ENCODE data around the gene TMEM208. TPM values are rescaled to one million over a fixed set of nuclear protein-coding genes. Genes with fewer than 3 reads are reported as not detected.
A peak's percentile ranks its signal among the peaks of the same experiment; 100 is the strongest.

The TMEM208 gene
- total RNA-seq, 2 donors from 2014 or later: 29.8 to 31.0 TPM

DNA sequence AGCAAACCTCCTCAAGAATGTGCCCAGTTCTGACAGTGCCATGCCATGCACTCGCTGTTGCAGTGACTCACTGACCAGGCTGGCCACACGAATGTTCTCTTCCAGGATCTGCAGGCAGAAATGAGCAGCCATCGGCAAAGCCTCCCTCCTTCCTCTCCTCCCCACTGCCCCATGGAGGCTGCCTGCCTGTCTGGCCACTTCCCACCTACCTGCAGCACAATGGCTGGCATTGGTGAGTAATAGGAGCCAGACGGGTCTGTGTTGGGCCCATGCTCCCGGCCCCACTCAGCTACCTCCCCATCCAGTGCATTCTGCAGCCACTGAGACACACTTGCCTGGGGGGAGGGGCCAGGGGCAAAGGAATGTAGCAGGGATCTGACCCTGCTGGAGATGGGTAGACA, 40.4 kb upstream of the TMEM208 start:
- Mint-ChIP-seq H3K4me3 (no peak overlapping the region), H3K9me3 (no peaks in the 10 kb centered on the region)

DNA sequence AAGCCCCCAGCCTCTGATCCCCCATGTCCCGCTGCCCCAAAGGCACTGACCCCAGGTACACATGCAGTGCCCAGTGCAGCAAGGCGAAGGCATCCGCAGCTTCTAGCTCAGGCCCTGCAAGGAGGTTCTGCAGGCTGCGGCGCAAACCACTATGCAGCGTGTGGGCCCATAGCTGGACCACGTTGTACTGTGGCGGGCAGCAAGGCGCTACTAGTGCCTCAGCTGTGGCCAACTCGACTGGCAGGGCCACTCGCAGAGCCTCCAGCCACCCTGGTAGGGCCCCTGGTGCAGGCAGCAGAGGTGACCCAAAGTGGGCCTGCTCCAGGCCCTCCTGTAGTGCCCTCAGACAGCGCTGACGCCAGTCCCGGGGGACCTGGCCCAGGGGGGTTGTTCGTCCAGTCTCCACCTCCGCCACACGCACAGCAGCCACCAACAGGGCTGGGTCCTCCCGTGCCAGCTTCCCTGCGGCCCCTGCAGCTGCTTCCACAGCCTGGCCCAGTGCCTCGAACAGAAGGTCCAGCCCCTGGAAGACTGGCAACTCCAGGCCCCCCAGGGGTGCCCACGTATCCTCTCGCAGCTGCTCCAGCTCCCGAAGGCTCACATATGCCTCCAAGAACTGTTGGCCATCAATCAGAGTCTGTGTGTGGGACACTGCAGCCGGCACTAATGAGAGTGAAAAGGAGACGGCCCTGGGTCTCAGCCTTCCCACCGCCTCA, 39.6 kb upstream of the TMEM208 start:
- Mint-ChIP-seq H3K9me3 (no peaks in the 10 kb centered on the region), H3K36me3 (ENCODE audit: insufficient read depth in 2 of 2) (peaks cover 0 to 2% of the 10 kb centered on the region in 2 donors), H3K27me3 (ENCODE audit: low read depth) (peaks cover 12% of the 10 kb centered on the region), H3K4me1 (ENCODE audit: low read depth) (peaks cover 25% of the 10 kb centered on the region), H3K4me3 (no peak overlapping the region), H3K27ac (no peak overlapping the region)
- no peak for ATAC-seq (replicated peaks in 1 of 2)
- no peak for DNase-seq

More for the DNA sequence above, 40.4 kb upstream of the TMEM208 start:
- no peak overlapping the region for H3K27ac Mint-ChIP-seq
- H3K4me1 Mint-ChIP-seq (ENCODE audit: low read depth): peaks cover 21% of the 10 kb centered on the region
- peaks cover 0 to 2% of the 10 kb centered on the region in 2 donors for H3K36me3 Mint-ChIP-seq (ENCODE audit: insufficient read depth in 2 of 2)
- DNase-seq (no peak), ATAC-seq (replicated peaks in 1 of 2) (no peak)
- peaks cover 12% of the 10 kb centered on the region for H3K27me3 Mint-ChIP-seq (ENCODE audit: low read depth)

DNA sequence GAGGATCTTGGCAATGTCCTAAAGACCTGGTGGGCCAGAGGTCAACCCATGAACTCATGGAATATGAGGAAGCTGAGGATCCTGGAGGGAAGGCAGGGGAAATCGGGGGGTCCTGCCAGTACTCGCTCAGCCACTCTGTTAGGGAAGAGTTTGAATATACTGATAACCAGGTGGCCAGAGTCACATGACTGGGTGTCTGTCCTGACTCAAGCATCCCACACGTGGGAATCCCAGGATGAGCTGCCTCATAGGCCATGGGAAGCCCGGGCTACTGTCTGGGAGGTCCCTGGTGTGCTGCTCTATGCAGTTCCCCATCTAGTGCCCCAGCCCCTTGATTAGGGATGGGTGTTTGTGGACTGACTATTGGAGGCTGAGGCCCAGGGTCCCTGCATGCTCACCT, 38.6 kb upstream of the TMEM208 start:
- Mint-ChIP-seq H3K36me3 (ENCODE audit: insufficient read depth in 2 of 2) (peaks cover 0 to 3% of the 10 kb centered on the region in 2 donors), H3K27me3 (ENCODE audit: low read depth) (peaks cover 12% of the 10 kb centered on the region), H3K4me3 (no peak overlapping the region), H3K4me1 (ENCODE audit: low read depth) (peaks cover 35% of the 10 kb centered on the region), H3K27ac (no peak overlapping the region), H3K9me3 (no peaks in the 10 kb centered on the region)
- DNase-seq (no peak), ATAC-seq (replicated peaks in 1 of 2) (no peak)

DNA sequence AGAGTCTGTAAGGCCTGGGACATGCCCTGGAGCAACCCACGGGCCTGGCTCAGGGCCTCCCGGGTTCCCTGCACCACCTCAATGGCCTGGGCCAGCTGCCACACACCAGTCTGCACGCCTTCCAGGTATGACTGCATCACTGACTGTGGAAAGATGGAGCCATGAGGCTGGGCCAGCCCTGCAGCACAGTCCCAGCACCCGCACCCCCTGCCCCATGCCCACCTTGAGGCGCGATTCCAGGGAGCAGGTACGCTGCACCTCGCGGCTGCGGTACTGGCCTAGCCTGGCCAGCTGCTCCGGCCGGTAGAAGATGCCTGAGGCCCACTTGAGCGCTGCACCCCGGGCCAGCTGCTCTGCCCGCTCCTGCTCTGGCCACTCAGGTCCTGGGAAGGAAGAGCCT, 38.1 kb upstream of the TMEM208 start:
- no peak for ATAC-seq (replicated peaks in 1 of 2)
- Mint-ChIP-seq H3K9me3 (no peaks in the 10 kb centered on the region), H3K27me3 (ENCODE audit: low read depth) (peaks cover 12% of the 10 kb centered on the region), H3K27ac (no peak overlapping the region), H3K4me1 (ENCODE audit: low read depth) (peaks cover 40% of the 10 kb centered on the region), H3K36me3 (ENCODE audit: insufficient read depth in 2 of 2) (peaks cover 0 to 3% of the 10 kb centered on the region in 2 donors), H3K4me3 (no peak overlapping the region)
- DNase-seq: no peak

DNA sequence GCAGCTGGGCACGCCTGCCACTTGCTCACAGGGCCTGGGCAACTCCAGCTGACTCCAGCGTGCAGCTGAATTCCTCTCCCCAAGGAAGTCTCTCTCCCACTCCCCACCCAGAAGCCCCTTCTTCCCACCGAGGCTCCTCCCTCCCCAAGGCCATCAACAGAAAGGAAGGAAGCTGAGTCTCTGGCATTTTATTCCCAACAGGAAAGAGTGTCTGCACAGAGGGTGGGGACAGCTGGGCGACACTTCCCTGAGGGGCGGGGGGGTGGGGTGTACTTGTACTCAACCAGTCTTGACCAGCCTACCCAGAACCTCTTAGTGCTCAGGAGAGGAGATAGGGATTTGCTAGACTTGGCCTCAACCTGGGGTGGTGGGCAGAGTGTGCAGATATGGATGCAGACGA, 36.9 kb upstream of the TMEM208 start, which contains the start of gene EXOC3L1:
Gene EXOC3L1 (minus strand): TSS at position 96 of the 400 bp plus-strand sequence. CDS start 460 bp downstream, outside the sequence.
- H3K27me3 Mint-ChIP-seq (ENCODE audit: low read depth): peaks cover 8% of the 10 kb centered on the region
- no peak within 1 kb of the TSS for H3K27ac Mint-ChIP-seq
- DNase-seq: no peak
- H3K4me1 Mint-ChIP-seq (ENCODE audit: low read depth): peaks cover 39% of the 10 kb centered on the region
- H3K9me3 Mint-ChIP-seq: no peaks in the 10 kb centered on the region
- peaks cover 2 to 11% of the 10 kb centered on the region in 2 donors for H3K36me3 Mint-ChIP-seq (ENCODE audit: insufficient read depth in 2 of 2)
- ATAC-seq (replicated peaks in 1 of 2): no peak
- peak within 1 kb of the TSS in 1 of 2 donors; percentile 91 for H3K4me3 Mint-ChIP-seq

DNA sequence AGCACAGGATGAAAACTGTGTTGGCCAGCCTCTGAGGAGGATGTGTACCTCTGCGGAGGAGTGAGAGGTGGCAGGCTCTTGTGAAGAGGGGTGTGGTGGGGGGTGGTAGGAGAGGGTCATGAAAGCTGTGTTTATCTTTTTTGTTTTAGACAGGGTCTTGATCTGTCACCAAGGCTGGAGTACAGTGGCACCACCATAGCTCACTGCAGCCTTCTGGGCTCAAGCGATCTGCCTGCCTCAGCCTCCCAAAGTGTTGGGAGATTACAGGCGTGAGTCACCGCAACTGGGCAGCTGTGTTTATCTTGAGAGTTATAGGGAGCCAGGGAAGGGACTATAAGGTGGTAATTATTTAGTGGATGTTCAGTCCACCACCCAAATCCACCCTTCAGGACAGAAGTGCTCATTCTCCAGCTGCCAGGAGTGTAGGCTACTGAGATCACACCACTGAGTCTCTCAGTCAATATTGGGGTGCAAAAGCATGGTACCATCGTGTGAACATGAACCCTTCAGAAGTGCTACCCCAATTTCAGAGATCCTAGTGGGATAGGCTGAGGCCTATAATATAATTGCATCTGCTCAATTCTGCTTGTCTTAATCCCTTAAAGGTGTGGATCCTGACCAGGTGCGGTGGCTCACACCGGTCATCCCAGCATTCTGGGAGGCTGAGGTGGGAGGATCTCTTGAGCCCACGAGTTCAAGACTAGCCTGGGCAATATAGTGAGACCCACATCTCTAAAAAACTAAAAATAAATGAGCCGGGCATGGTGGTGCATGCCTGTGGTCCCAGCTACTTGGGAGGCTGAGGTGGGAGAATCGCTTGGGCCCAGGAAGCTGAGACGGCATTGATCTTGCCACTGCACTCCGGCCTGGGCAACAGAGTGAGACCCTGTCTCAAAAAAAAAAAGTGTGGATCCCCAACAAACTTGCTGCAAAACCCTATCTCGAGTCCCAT, 36.2 kb upstream of the TMEM208 start:
- Mint-ChIP-seq H3K27ac (peak overlapping the region; percentile 82), H3K36me3 (ENCODE audit: insufficient read depth in 2 of 2) (peaks cover 2 to 12% of the 10 kb centered on the region in 2 donors), H3K4me3 (peak overlapping the region; percentile 79 to 91), H3K4me1 (ENCODE audit: low read depth) (peaks cover 37% of the 10 kb centered on the region), H3K9me3 (no peaks in the 10 kb centered on the region), H3K27me3 (ENCODE audit: low read depth) (peaks cover 2% of the 10 kb centered on the region)
- ATAC-seq (replicated peaks in 1 of 2) (no peak), DNase-seq (no peak)

DNA sequence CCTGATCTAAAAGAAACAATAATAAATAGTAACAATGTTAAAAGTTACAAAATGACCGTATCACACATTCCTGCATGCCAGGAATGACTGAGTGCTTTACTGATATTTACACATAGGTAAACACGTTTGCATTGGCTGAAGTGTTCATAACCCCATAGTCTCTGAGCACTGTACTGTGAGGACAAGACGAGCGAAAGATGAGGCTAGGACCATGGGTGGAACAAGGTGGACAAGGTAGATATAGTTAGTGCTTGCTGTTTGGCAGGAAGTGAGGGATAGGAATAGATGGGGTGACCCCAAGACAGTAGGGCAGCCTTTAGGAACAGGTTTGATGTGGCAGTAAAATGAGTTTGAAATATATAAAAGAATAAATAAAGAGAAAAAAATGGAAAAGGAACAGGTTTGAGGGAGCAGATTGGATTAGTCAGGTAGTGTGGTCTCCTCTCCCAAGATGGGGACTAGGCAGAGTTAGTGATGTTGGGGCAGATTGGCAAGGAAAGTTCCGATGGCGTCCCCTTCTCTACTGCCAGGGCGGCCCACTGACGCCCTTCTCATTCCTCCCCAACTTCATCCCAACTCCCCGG, 35.4 kb upstream of the TMEM208 start:
- Mint-ChIP-seq H3K27ac (peak overlapping the region; percentile 82), H3K4me1 (ENCODE audit: low read depth) (peaks cover 40% of the 10 kb centered on the region), H3K27me3 (ENCODE audit: low read depth) (no peaks in the 10 kb centered on the region), H3K4me3 (peak overlapping the region; percentile 79 to 91), H3K36me3 (ENCODE audit: insufficient read depth in 2 of 2) (peaks cover 5 to 17% of the 10 kb centered on the region in 2 donors), H3K9me3 (no peaks in the 10 kb centered on the region)
- no peak for DNase-seq
- ATAC-seq (replicated peaks in 1 of 2): peak; percentile 21 to 44

DNA sequence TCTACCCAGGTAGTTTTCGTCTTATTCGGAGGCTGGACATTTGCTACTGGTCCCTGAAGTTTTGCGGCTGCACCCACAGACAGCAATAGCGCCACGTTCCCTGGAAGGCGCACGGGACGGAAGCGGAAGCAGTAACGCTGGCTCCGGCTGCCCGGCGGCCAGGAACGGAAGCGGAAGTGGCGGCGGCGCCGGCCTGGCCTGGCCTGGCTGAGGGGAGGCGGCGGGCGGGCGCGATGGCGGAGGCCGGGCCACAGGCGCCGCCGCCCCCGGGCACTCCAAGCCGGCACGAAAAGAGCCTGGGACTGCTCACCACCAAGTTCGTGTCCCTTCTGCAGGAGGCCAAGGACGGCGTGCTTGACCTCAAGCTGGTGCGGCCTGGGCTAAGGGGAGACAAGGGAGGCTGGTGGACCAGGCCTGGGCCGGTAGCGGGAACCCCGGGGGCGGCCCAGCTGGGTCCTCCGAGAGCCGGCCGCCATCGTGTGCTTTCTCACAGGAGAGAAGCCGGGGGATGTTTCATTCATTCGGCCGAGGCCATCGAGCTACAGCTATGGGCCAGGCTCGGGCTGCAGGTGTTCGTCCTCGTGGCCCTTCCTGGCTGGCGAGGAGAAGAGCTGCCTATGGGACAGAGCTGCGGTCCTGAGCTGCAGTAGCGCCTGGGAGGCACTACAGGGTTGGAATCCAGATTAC, 34.8 kb upstream of the TMEM208 start, which contains the start of gene E2F4:
Gene E2F4 (plus strand): TSS at position 161 of the 687 bp plus-strand sequence. CDS start 73 bp downstream, at position 234.
- ATAC-seq (replicated peaks in 1 of 2) (peak; percentile 99), DNase-seq (peak; percentile 93)
- Mint-ChIP-seq H3K27ac (peak within 1 kb of the TSS; percentile 82), H3K4me3 (peak within 1 kb of the TSS; percentile 79 to 91), H3K36me3 (ENCODE audit: insufficient read depth in 2 of 2) (peaks cover 8 to 23% of the 10 kb centered on the region in 2 donors), H3K27me3 (ENCODE audit: low read depth) (no peaks in the 10 kb centered on the region), H3K4me1 (ENCODE audit: low read depth) (peaks cover 46% of the 10 kb centered on the region), H3K9me3 (no peaks in the 10 kb centered on the region)

DNA sequence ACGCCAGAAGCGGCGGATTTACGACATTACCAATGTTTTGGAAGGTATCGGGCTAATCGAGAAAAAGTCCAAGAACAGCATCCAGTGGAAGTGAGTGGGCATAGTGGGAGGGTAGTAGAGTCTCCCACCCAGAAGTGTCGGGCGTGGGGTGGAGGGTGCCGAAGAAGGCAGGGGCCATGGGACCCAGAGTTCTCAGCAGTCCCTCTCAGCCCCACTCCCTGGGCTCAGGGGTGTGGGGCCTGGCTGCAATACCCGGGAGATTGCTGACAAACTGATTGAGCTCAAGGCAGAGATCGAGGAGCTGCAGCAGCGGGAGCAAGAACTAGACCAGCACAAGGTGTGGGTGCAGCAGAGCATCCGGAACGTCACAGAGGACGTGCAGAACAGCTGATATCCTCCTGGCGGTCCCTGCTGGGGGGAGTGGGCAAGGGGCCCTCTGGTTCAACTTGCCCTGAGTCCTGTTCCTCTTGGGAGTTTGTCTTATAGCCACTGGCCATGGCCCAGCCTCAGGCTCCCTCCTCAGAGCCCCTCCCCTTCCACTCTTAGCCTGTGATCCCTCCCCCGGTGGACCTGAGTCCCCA, 34.1 kb upstream of the TMEM208 start:
- DNase-seq: no peak
- H3K4me1 Mint-ChIP-seq (ENCODE audit: low read depth): peaks cover 47% of the 10 kb centered on the region
- H3K36me3 Mint-ChIP-seq (ENCODE audit: insufficient read depth in 2 of 2): peaks cover 8 to 23% of the 10 kb centered on the region in 2 donors

DNA sequence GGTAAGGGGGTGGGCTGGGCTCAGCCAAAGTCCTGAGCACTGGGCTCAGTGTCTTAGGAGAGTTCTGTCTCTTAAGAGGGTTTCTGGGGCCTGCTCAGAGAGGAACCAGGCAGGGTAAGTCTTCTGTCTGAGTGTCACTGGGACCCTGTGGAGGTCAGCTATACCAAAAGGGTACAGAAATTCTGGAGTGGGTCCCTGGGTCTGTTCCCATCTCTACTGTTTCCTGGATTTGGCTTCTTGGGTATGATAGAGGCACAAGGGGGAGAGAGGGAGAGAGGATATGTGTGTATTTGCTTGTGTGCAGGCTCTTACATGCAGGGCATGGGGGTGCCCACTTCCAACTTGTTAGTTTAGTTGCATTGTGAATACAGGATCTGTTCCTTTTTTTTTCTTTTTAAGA, 33.4 kb upstream of the TMEM208 start:
- ATAC-seq (replicated peaks in 1 of 2): no peak
- Mint-ChIP-seq H3K9me3 (no peaks in the 10 kb centered on the region), H3K36me3 (ENCODE audit: insufficient read depth in 2 of 2) (peaks cover 8 to 24% of the 10 kb centered on the region in 2 donors), H3K4me3 (peak overlapping the region; percentile 79 to 91), H3K27ac (peak overlapping the region; percentile 47), H3K27me3 (ENCODE audit: low read depth) (no peaks in the 10 kb centered on the region), H3K4me1 (ENCODE audit: low read depth) (peaks cover 50% of the 10 kb centered on the region)
- DNase-seq: no peak

More for the DNA sequence above, 34.1 kb upstream of the TMEM208 start:
- peak overlapping the region; percentile 79 to 91 for H3K4me3 Mint-ChIP-seq
- no peaks in the 10 kb centered on the region for H3K27me3 Mint-ChIP-seq (ENCODE audit: low read depth)
- H3K9me3 Mint-ChIP-seq: no peaks in the 10 kb centered on the region
- ATAC-seq (replicated peaks in 1 of 2): no peak
- peak overlapping the region; percentile 56 for H3K27ac Mint-ChIP-seq

DNA sequence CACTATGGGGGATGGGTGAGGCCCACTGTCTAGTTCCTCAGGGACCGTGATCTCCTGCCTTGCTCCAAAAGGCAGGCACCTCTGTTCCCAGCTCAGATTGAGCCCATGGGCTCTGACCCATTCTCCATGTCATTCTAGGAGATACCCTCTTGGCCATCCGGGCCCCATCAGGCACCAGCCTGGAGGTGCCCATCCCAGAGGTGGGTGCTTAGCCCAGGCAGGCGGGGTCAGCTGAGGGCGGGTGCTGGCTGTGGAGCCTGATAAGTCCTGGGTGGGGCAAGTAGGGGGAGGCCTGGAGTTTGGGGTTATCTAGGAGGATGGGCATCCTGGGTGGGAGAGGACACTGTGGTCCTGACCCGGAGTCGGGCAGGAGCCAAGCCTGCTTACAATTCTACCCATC, 32.7 kb upstream of the TMEM208 start:
- no peak for ATAC-seq (replicated peaks in 1 of 2)
- peak overlapping the region; percentile 47 for H3K27ac Mint-ChIP-seq

DNA sequence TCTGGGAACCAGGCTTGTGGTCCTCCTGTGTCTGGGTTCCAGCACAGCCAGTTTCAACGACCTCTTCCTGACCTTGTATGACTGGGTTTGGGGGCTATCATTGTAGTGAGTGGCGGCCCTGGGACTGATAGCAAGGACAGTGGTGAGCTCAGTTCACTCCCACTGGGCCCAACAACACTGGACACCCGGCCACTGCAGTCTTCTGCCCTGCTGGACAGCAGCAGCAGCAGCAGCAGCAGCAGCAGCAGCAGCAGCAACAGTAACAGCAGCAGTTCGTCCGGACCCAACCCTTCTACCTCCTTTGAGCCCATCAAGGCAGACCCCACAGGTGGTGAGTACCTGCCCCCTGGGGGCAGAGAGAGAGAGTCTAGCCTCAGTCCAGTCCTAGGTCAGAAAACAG, 31.3 kb upstream of the TMEM208 start:
- Mint-ChIP-seq H3K4me1 (ENCODE audit: low read depth) (peaks cover 50% of the 10 kb centered on the region), H3K27me3 (ENCODE audit: low read depth) (no peaks in the 10 kb centered on the region), H3K9me3 (no peaks in the 10 kb centered on the region), H3K36me3 (ENCODE audit: insufficient read depth in 2 of 2) (peaks cover 8 to 26% of the 10 kb centered on the region in 2 donors), H3K4me3 (no peak overlapping the region), H3K27ac (peak overlapping the region; percentile 76)
- DNase-seq (no peak), ATAC-seq (replicated peaks in 1 of 2) (no peak)

More for the DNA sequence above, 32.7 kb upstream of the TMEM208 start:
- Mint-ChIP-seq H3K9me3 (no peaks in the 10 kb centered on the region), H3K27me3 (ENCODE audit: low read depth) (no peaks in the 10 kb centered on the region), H3K36me3 (ENCODE audit: insufficient read depth in 2 of 2) (peaks cover 8 to 25% of the 10 kb centered on the region in 2 donors), H3K4me3 (peak overlapping the region; percentile 79 to 91), H3K4me1 (ENCODE audit: low read depth) (peaks cover 50% of the 10 kb centered on the region)
- no peak for DNase-seq
